BE2C (cell line): ENCODE results near the gene KHDRBS1. TPM values are rescaled to one million over a fixed set of nuclear protein-coding genes. Genes with fewer than 3 reads are reported as not detected.
A peak's percentile ranks its signal among the peaks of the same experiment; 100 is the strongest.

ENCODE experiments used
- DNase-seq: peaks from one replicate; pipeline ENCODE4 v3.0.0-alpha.2; 2020
- H3K27me3 ChIP-seq: fragments of 250-450 bp; sonication (Bioruptor Pico); 2 replicates; pipeline ENCODE4 v1.5.1; 2020; ENCODE audit warnings: mild to moderate bottlenecking
- H3K36me3 ChIP-seq: fragments of 250-450 bp; sonication (Bioruptor Pico); 2 replicates; pipeline ENCODE4 v1.5.1; 2020; ENCODE audit warnings: mild to moderate bottlenecking
- H3K4me1 ChIP-seq: fragments of 250-450 bp; sonication (Bioruptor Pico); 2 replicates; pipeline ENCODE4 v1.5.1; 2020
- H3K4me3 ChIP-seq: 2 replicates; pipeline ENCODE4 v1.5.1; 2011; ENCODE audit warnings: low read depth, low read length
- H3K9me3 ChIP-seq: fragments of 250-450 bp; sonication (Bioruptor Pico); 2 replicates; pipeline ENCODE4 v1.5.1; 2020
- CTCF ChIP-seq: IDR thresholded peaks from 2 replicates; pipeline ENCODE4 v1.5.1; 2012; ENCODE audit warnings: mild to moderate bottlenecking, low read depth, low read length
- polyA plus RNA-seq: library from polyadenylated mRNA; unstranded; fragments of >200 nt; gene quantifications from one replicate; pipeline ENCODE4 v1.2.1, GENCODE V29; 2012; ENCODE audit warnings: low read depth, missing spikeins; ENCODE audit not compliant: insufficient read length, insufficient read depth

KHDRBS1 gene
- polyA plus RNA-seq, result 104 TPM

- TF ChIP-seq CTCF, result no peak
- Histone ChIP-seq H3K36me3 (0 out of 2 replicates have a peak, but pooled peaks cover 5% of the 10 kb centered on the region), H3K9me3 (no peaks in the 10 kb centered on the region), H3K4me3 (peak within 1 kb of the TSS; percentile 73), H3K27me3 (no peaks in the 10 kb centered on the region), H3K4me1 (no peaks in the 10 kb centered on the region)
- peak; percentile 94 for DNase-seq
Observed at GRCh38 chr1:32013386-32014198, at the start of gene KHDRBS1. KHDRBS1 (plus strand) TSS chr1:32013868; CDS start chr1:32013996, 128 bp downstream.

GRCh38 chr1:31970873-31971272, 42.8 kb upstream of the KHDRBS1 start:
- Histone ChIP-seq H3K36me3 (no peaks in the 10 kb centered on the region), H3K9me3 (no peaks in the 10 kb centered on the region), H3K4me3 (no peak overlapping the region), H3K4me1 (no peaks in the 10 kb centered on the region), H3K27me3 (no peaks in the 10 kb centered on the region)
- no peak for TF ChIP-seq CTCF
- DNase-seq, result no peak

GRCh38 chr1:31976401-31976800, 37.3 kb upstream of the KHDRBS1 start:
- no peak overlapping the region for H3K4me3 ChIP-seq
- H3K27me3 ChIP-seq, result no peaks in the 10 kb centered on the region
- H3K4me1 ChIP-seq, result no peaks in the 10 kb centered on the region
- no peaks in the 10 kb centered on the region for H3K36me3 ChIP-seq
- no peak for TF ChIP-seq CTCF
- no peaks in the 10 kb centered on the region for H3K9me3 ChIP-seq
- DNase-seq, result no peak

- Histone ChIP-seq H3K36me3 (no peaks in the 10 kb centered on the region), H3K4me3 (no peak overlapping the region), H3K4me1 (no peaks in the 10 kb centered on the region), H3K27me3 (no peaks in the 10 kb centered on the region), H3K9me3 (no peaks in the 10 kb centered on the region)
- peak; percentile 53 for TF ChIP-seq CTCF
- DNase-seq, result peak; percentile 55
Observed at GRCh38 chr1:31977385-31978131, 36.1 kb upstream of the KHDRBS1 start.

- TF ChIP-seq CTCF, result no peak
- H3K4me1 ChIP-seq, result no peaks in the 10 kb centered on the region
- H3K4me3 ChIP-seq, result no peak overlapping the region
- no peaks in the 10 kb centered on the region for H3K9me3 ChIP-seq
- DNase-seq, result no peak
- H3K27me3 ChIP-seq, result no peaks in the 10 kb centered on the region
- no peaks in the 10 kb centered on the region for H3K36me3 ChIP-seq
Observed at GRCh38 chr1:31978843-31979400, 34.7 kb upstream of the KHDRBS1 start.
